ENCODE results near the gene DCP2.

The DCP2 gene

DNA sequence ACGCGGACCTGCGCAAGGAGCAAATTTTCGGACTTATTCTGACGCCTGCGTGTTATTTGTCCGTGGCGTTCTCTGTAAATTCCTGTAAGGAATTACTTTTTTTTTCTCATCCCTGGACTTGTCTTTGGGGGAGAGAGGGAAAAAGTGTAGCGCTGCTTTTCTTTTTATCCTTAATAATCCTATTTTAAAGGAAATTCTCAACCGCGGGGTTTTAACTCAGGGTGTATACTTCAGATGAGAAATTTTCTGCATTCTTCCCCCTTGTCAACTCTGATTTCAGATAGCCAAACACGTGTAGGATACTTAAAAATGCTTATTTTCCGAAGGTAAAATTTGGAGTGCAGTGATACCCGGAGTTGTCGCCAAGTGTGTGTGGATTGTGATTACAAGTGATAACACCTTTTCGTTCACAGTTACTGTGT is 853 bp downstream of the DCP2 start:
- no peak for TF ChIP-seq EZH2 (IDR thresholded peaks at IDR 0.05; ENCODE audit: borderline replicate concordance, low read depth, low read length, severe bottlenecking)
- TF ChIP-seq, protein P1, sequence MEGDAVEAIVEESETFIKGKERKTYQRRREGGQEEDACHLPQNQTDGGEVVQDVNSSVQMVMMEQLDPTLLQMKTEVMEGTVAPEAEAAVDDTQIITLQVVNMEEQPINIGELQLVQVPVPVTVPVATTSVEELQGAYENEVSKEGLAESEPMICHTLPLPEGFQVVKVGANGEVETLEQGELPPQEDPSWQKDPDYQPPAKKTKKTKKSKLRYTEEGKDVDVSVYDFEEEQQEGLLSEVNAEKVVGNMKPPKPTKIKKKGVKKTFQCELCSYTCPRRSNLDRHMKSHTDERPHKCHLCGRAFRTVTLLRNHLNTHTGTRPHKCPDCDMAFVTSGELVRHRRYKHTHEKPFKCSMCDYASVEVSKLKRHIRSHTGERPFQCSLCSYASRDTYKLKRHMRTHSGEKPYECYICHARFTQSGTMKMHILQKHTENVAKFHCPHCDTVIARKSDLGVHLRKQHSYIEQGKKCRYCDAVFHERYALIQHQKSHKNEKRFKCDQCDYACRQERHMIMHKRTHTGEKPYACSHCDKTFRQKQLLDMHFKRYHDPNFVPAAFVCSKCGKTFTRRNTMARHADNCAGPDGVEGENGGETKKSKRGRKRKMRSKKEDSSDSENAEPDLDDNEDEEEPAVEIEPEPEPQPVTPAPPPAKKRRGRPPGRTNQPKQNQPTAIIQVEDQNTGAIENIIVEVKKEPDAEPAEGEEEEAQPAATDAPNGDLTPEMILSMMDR (IDR thresholded peaks at IDR 0.05; ENCODE audit: borderline replicate concordance, extremely low read depth, low read length, poor library complexity, severe bottlenecking): no peak
- peaks cover 49% of the 10 kb centered on the region for H3K4me1 ChIP-seq (ENCODE audit: insufficient read depth, low read length)
- H3K9ac ChIP-seq (ENCODE audit: low read depth, low read length): peak overlapping the region; percentile 80
- peak overlapping the region; percentile 49 to 71 for H3K4me3 ChIP-seq (ENCODE audit: low read depth in 1 of 2, low read length in 2 of 2)
- peak overlapping the region; percentile 90 for H3K27ac ChIP-seq (ENCODE audit: low read length)
- peak overlapping the region; percentile 79 for H2AFZ ChIP-seq (ENCODE audit: low read depth, low read length)
- no peak for ATAC-seq (ENCODE audit: insufficient read depth, low read depth)
- H3K79me2 ChIP-seq (ENCODE audit: insufficient read depth, low read length): peaks cover 58% of the 10 kb centered on the region
- no peaks in the 10 kb centered on the region for H3K27me3 ChIP-seq (ENCODE audit: insufficient read depth, low read length, poor library complexity)
- no peak for DNase-seq
- no peaks in the 10 kb centered on the region for H3K9me3 ChIP-seq (ENCODE audit: insufficient read depth, low read length, severe bottlenecking)
- peaks cover 19% of the 10 kb centered on the region for H3K36me3 ChIP-seq (ENCODE audit: insufficient read depth, low read length)
- peak overlapping the region; percentile 78 for H3K4me2 ChIP-seq (ENCODE audit: insufficient read depth, low read length)
- peaks cover 31% of the 10 kb centered on the region; the same call in 1 of the 2 replicates for H4K20me1 ChIP-seq (ENCODE audit: insufficient read depth, low read length)

DNA sequence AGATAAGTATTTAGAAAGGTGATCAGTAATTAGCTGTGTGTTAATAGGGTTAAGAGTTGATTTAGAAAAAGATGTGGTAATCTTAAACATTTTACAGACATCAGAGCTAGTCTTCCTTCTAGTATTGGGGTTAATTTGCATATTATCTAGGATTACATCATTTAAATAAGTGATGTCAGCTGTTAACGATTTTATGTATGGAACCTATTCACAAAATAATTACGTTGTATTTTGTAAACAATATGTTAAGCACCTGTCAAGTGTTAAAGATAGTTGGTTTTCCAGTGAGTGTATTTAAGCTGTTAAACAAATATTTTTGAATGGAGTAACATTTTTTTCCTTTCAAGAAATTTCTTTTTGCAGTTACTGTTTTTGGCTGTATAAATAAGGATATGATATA is 2.2 kb downstream of the DCP2 start:
- no peaks in the 10 kb centered on the region for H3K9me3 ChIP-seq (ENCODE audit: insufficient read depth, low read length, severe bottlenecking)
- H3K79me2 ChIP-seq (ENCODE audit: insufficient read depth, low read length): peaks cover 72% of the 10 kb centered on the region
- H3K36me3 ChIP-seq (ENCODE audit: insufficient read depth, low read length): peaks cover 29% of the 10 kb centered on the region
- no peaks in the 10 kb centered on the region for H3K27me3 ChIP-seq (ENCODE audit: insufficient read depth, low read length, poor library complexity)
- H3K4me3 ChIP-seq (ENCODE audit: low read depth in 1 of 2, low read length in 2 of 2): peak overlapping the region; percentile 49 to 71; a peak in 3 of 4 replicates
- no peak for TF ChIP-seq EZH2 (IDR thresholded peaks at IDR 0.05; ENCODE audit: borderline replicate concordance, low read depth, low read length, severe bottlenecking)
- TF ChIP-seq, protein P1 (IDR thresholded peaks at IDR 0.05; ENCODE audit: borderline replicate concordance, extremely low read depth, low read length, poor library complexity, severe bottlenecking): no peak
- ATAC-seq (ENCODE audit: insufficient read depth, low read depth) (no peak), DNase-seq (no peak)
- peaks cover 38% of the 10 kb centered on the region for H4K20me1 ChIP-seq (ENCODE audit: insufficient read depth, low read length)
- peak overlapping the region; percentile 78 for H3K4me2 ChIP-seq (ENCODE audit: insufficient read depth, low read length)
- peak overlapping the region; percentile 39; the same call in 1 of the 2 replicates for H3K27ac ChIP-seq (ENCODE audit: low read length)
- H3K9ac ChIP-seq (ENCODE audit: low read depth, low read length): peak overlapping the region; percentile 80
- peaks cover 53% of the 10 kb centered on the region for H3K4me1 ChIP-seq (ENCODE audit: insufficient read depth, low read length)
- H2AFZ ChIP-seq (ENCODE audit: low read depth, low read length): no peak overlapping the region

DNA sequence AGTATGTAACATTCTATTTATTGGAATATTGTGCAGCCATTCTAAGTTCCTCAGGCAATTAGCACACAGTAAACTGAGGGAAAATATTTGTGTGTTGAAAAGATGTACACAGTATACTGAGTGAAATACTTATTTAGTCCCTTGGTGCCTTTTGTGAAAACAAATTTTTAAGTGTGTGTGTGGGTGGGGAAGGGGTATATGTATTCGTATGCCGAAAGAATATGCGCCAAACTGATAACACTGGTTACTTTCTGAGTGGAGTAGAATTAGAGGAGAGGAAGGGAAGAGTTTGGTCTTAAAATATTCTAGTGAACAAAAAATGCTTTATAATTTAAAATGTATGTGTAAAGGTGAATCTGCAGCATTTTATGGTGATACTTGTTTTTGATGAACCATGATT is 3.1 kb downstream of the DCP2 start:
- peak overlapping the region; percentile 5 to 71; a peak in 2 of 4 replicates for H3K4me3 ChIP-seq (ENCODE audit: low read depth in 1 of 2, low read length in 2 of 2)
- peaks cover 46% of the 10 kb centered on the region for H4K20me1 ChIP-seq (ENCODE audit: insufficient read depth, low read length)

More for the DNA sequence above, 3.1 kb downstream of the DCP2 start:
- H3K36me3 ChIP-seq (ENCODE audit: insufficient read depth, low read length): peaks cover 34% of the 10 kb centered on the region
- TF ChIP-seq, protein P1 (IDR thresholded peaks at IDR 0.05; ENCODE audit: borderline replicate concordance, extremely low read depth, low read length, poor library complexity, severe bottlenecking): no peak
- no peak for TF ChIP-seq EZH2 (IDR thresholded peaks at IDR 0.05; ENCODE audit: borderline replicate concordance, low read depth, low read length, severe bottlenecking)
- H3K27ac ChIP-seq (ENCODE audit: low read length): peak overlapping the region; percentile 39
- no peak for ATAC-seq (ENCODE audit: insufficient read depth, low read depth)
- peaks cover 81% of the 10 kb centered on the region for H3K79me2 ChIP-seq (ENCODE audit: insufficient read depth, low read length)
- peak overlapping the region; percentile 80 for H3K9ac ChIP-seq (ENCODE audit: low read depth, low read length)
- DNase-seq: no peak
- no peak overlapping the region for H2AFZ ChIP-seq (ENCODE audit: low read depth, low read length)
- peaks cover 53% of the 10 kb centered on the region for H3K4me1 ChIP-seq (ENCODE audit: insufficient read depth, low read length)
- no peaks in the 10 kb centered on the region for H3K9me3 ChIP-seq (ENCODE audit: insufficient read depth, low read length, severe bottlenecking)
- no peaks in the 10 kb centered on the region for H3K27me3 ChIP-seq (ENCODE audit: insufficient read depth, low read length, poor library complexity)
- H3K4me2 ChIP-seq (ENCODE audit: insufficient read depth, low read length): peak overlapping the region; percentile 78

Data from DND-41 (cell line).